NCI-H446 treated with DMSO at 0.1 percent for 48 hours (cell line): ENCODE results near the gene CIDEA.

Experiments
- DNase-seq: peaks from one replicate; lab custom pipeline; 2025; lab: John Stamatoyannopoulos, UW

CIDEA gene

GRCh38 chr18:12274793-12275192, 20.6 kb downstream of the CIDEA start:
- no peak for DNase-seq

GRCh38 chr18:12276736-12277554, 22.8 kb downstream of the CIDEA start:
- no peak for DNase-seq

GRCh38 chr18:12278215-12278671, 24.1 kb downstream of the CIDEA start:
- DNase-seq: no peak

GRCh38 chr18:12278741-12279682, 24.9 kb downstream of the CIDEA start:
- DNase-seq: no peak

- DNase-seq: no peak
Observed at GRCh38 chr18:12279781-12280531, 25.8 kb downstream of the CIDEA start.

- no peak for DNase-seq
Observed at GRCh38 chr18:12281861-12282260, 27.7 kb downstream of the CIDEA start.

GRCh38 chr18:12282442-12283039, 28.4 kb downstream of the CIDEA start:
- no peak for DNase-seq

GRCh38 chr18:12283256-12283655, 29.1 kb downstream of the CIDEA start:
- no peak for DNase-seq

GRCh38 chr18:12283666-12284065, 29.5 kb downstream of the CIDEA start:
- DNase-seq: no peak

- no peak for DNase-seq
Observed at GRCh38 chr18:12287131-12287681, 33.0 kb downstream of the CIDEA start.

GRCh38 chr18:12287684-12288402, 33.7 kb downstream of the CIDEA start:
- DNase-seq: no peak

- DNase-seq: no peak
Observed at GRCh38 chr18:12288403-12288755, 34.2 kb downstream of the CIDEA start.

- DNase-seq: no peak
Observed at GRCh38 chr18:12290086-12290485, 35.9 kb downstream of the CIDEA start.

GRCh38 chr18:12291161-12291560, 37.0 kb downstream of the CIDEA start:
- no peak for DNase-seq

- DNase-seq: no peak
Observed at GRCh38 chr18:12291690-12292089, 37.5 kb downstream of the CIDEA start.

- DNase-seq: no peak
Observed at GRCh38 chr18:12293831-12294230, 39.7 kb downstream of the CIDEA start.

GRCh38 chr18:12295389-12296086, 41.4 kb downstream of the CIDEA start:
- DNase-seq: no peak

- no peak for DNase-seq
Observed at GRCh38 chr18:12296087-12296403, 41.9 kb downstream of the CIDEA start.

- DNase-seq: no peak
Observed at GRCh38 chr18:12296457-12296856, 42.3 kb downstream of the CIDEA start.

- DNase-seq: no peak
Observed at GRCh38 chr18:12299862-12300261, 45.7 kb downstream of the CIDEA start.
